CD4-positive, alpha-beta T cell treated with Interleukin-17A for 4 hours (primary cell): ENCODE measurements around the gene PLAAT3.
"Not testable (repeated sequence)": the region's sequence is repeated elsewhere in the genome, so short reads cannot be mapped to it uniquely, and the experiment has no call there.

Source experiments
- DNase-seq: peaks from one replicate; pipeline ENCODE4 v3.0.0-alpha.2; 2020; ENCODE audit warnings: mixed read lengths

Gene PLAAT3

GRCh38 chr11:63608353-63609345 lies 5.6 kb downstream of the PLAAT3 start:
- DNase-seq = no peak

GRCh38 chr11:63603180-63603518 lies 11.1 kb downstream of the PLAAT3 start:
- no peak for DNase-seq

DNA sequence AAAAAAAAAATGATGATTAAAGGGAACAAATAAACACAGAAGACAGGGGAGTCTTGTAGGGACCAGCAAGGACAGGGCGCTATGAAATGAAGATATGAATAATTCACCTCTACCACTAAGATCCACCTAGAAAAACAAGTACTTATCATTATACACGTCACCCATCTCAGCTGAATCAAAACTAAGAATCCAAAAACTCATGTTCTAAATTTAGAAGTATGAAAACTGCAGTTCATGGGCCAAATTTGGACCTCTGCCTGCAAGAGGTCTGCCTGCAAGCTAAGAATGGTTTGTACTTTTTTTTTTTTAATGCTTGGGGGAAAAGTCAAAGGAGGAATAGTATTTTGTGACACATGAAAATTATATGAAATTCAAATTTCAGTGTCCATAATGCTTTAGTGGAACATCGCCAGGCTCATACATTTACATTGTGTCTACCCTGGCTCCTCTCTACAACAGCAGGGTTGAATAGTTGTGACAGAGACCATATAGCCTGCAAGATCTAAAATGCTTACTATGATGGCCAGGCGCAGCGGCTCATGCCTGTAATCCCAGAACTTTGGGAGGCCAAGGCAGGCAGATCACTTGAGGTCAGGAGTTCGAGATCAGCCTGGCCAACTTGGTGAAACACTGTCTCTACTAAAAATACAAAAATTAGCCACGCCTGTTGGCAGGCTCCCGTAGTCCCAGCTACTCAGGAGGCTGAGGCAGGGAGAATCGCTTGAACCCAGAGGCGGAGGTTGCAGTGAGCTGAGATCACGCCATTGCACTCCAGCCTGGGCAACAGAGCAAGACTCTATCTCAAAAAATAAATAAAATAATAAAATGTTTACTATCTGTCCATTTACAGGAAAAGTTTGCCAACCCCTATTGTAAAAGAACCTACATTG lies 11.7 kb downstream of the PLAAT3 start:
- not testable (repeated sequence) for DNase-seq

GRCh38 chr11:63599211-63600122 lies 14.8 kb downstream of the PLAAT3 start:
- DNase-seq = no peak

DNA sequence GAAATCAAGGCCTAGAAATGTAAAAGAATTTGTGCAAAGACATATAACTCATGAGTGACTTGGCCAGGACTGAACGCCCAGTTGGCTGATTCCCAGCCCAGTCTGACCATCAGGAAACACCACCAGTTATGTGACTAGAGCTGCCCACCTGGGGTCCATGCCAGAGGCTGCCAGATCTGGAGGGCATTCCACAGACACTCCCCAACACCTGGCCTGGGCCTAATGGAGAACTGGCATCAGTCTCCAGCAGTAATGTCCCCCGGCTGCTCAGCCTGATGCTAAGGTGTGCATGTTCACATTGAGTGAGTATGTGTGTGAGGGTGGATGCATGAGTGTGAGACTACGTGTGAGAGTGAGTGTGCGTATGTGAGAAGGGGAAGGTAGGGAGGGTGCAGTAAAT lies 15.7 kb downstream of the PLAAT3 start:
- DNase-seq = no peak

DNA sequence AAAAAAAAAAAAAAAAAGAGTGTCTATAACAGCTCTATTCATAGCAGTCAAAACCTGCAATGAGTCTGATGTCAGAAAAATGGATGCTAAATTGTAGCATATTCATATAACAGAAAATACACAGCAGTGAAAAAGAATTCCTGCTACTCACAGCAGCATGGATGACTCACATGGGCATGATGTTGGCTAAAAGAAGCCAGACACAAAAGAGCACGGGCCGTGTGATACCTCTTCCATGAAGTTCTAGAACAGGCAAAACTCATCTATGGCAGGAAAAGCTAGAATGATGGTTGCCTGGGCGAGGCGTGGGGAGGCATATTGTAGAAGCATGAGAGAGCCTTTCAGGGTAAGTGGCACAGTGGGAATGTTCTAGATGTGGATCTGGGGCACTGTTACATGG lies 18.9 kb downstream of the PLAAT3 start:
- no peak for DNase-seq

- DNase-seq = no peak
These were observed 21.2 kb downstream of the PLAAT3 start for GRCh38 chr11:63592975-63593395.

DNA sequence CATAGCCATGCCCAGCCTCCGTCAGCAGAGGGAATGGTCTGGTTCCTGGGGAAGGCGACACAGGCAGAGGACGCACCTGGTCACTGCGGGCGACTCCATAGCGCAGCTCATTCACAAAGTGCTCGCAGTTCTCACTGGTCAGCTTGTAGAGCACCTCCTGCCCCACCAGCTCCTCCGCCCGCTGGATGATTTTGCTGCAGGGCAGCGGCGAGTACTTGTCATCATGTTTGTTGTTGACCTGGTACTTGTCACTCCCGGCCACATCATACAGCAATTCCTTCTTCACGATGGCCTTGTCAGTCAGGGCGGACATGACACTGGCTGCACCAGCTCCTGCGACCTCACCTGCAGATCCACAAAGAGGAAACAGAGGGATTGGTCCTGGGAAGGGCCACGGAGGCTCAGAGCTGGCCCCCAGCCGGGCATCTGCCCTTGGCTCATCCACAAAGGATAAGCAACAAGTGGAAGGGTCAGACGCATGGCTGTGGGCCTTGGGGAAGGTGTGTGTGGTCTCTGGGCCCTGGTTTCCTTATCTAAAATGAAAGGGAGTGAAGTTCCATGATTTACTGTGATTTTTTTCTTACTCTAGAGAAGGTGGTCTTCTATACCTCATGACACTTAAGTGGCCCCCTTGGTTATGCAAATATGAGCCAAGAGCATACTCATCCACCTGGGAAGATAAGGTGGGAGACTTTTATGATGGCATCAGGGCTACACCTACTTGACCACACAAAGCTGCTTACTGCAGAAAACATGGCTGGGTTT lies 24.0 kb downstream of the PLAAT3 start:
- no peak for DNase-seq

- no peak for DNase-seq
These were observed 25.2 kb downstream of the PLAAT3 start for GRCh38 chr11:63589000-63589399.

GRCh38 chr11:63586451-63587166 lies 27.6 kb downstream of the PLAAT3 start:
- no peak for DNase-seq

- DNase-seq = no peak
These were observed 30.9 kb downstream of the PLAAT3 start for GRCh38 chr11:63583357-63583677.

- DNase-seq = not testable (repeated sequence)
These were observed 33.0 kb downstream of the PLAAT3 start for GRCh38 chr11:63581224-63581623.

DNA sequence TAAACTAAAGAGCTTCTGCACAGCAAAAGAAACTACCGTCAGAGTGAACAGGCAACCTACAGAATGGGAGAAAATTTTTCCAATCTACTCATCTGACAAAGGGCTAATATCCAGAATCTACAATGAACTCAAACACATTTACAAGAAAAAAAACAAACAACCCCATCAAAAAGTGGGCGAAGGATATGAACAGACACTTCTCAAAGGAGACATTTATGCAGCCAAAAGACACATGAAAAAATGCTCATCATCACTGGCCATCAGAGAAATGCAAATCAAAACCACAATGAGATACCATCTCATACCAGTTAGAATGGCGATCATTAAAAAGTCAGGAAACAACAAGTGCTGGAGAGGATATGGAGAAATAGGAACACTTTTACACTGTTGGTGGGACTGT lies 35.4 kb downstream of the PLAAT3 start:
- DNase-seq = not testable (repeated sequence)

DNA sequence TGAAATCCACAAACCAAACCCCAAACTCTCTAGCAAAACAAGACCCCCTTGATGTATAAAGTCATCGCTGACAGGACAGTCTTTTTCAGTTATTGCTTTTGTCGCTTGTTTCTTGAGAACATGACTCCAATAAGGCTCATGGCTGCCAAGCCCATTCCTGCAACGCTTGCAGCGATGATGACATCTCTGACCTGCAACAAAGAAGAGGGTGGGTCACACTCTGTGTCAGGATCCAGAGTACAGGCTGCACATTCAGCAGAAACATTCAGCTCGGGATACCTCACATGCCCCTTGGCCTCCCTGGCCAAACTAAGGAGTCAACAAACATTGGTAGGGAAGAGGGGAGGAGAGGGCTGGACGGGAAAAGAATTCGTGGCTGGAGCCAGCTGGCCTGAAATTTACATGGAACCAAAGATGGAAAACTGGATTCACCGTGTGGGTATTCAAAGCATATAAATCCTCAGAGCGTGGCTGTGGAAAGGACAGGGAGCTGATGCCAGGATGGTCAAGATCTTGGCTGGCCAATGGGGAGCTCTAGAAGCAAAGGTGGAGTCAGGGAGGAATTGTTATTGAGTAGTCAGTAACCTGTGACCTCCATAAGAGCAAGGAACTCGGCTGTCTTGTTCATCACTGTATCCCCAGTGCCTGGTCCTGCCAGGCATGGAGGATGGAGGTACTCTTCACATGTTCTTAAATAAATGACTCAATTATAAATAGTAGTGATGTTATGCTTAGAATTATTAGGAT lies 39.2 kb downstream of the PLAAT3 start:
- no peak for DNase-seq

- DNase-seq = peak; percentile 58
These were observed 40.1 kb downstream of the PLAAT3 start for GRCh38 chr11:63573881-63574855.

DNA sequence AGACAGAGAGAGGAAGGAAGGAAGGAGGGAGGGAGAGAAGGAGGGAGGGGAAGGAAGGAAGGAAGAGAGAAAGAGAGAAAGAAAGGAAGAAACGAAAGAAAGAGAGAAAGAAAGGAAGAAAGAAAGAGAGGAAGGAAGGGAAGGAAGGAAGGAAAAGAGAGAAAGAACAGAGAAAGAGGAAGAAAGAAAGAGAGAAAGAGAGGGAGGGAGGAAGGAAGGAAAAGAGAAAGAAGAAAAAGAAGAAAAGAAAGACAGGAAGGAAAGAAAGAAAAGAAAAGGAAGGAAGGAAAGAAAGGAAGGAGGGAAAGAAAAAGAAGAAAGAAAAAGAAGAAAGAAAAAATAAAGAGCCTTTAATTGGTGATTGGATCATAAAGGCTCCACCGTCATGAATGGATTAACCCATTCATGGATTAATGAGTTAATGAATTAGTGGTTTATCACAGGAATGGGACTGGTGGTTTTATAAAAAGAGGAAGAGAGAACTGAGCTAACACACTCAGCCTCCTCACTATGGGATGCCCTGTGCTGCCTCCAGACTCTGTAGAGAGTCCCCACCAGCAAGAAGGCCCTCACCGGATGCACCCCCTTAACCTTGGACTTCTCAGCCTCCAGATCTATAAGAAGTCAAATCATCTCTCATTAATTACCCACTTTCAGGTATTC lies 42.1 kb downstream of the PLAAT3 start:
- no peak for DNase-seq

- no peak for DNase-seq
These were observed 44.7 kb downstream of the PLAAT3 start for GRCh38 chr11:63569570-63569969.

DNA sequence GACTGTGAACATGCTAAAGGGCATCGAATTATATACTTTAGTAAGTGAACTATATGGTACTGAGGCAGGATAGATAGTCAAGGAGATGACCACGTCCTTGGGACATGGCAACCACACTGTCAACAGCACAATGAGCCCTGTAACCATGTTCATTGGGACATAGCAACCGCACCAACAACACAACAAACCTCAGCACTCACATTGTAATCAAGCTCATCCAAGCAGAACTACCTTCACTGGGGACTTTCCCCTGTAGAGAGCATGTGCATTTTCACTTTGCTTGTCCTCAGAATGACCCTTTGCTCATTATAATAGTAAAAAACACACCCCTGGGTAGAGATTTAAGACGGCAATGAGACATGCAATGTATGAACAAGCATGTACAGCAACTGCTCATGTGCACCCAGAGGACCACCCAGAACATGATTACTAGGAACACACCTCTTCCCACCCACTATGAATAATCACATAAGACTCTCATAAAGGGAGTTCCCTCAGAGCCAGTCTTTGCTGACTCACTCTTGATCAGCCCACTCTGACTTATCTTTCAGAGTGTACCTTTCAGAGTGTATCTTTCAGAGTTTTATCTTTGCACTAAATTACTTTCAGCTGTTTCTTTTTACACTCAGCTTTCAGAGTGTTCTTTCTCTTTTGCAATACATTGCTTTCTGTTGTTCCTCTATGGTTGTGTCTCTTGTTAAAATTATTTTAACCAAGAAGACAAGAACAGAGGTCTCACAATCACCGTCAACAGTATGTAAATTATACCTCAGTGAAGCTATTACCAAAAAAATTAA lies 47.0 kb downstream of the PLAAT3 start:
- peak; percentile 54 for DNase-seq
